ENCODE measurements around the gene INAFM2. TPM values are rescaled to one million over a fixed set of nuclear protein-coding genes. Genes with fewer than 3 reads are reported as not detected.

Gene INAFM2
- total RNA-seq, 1 experiment from 2014 or later = 23.4 TPM

DNA sequence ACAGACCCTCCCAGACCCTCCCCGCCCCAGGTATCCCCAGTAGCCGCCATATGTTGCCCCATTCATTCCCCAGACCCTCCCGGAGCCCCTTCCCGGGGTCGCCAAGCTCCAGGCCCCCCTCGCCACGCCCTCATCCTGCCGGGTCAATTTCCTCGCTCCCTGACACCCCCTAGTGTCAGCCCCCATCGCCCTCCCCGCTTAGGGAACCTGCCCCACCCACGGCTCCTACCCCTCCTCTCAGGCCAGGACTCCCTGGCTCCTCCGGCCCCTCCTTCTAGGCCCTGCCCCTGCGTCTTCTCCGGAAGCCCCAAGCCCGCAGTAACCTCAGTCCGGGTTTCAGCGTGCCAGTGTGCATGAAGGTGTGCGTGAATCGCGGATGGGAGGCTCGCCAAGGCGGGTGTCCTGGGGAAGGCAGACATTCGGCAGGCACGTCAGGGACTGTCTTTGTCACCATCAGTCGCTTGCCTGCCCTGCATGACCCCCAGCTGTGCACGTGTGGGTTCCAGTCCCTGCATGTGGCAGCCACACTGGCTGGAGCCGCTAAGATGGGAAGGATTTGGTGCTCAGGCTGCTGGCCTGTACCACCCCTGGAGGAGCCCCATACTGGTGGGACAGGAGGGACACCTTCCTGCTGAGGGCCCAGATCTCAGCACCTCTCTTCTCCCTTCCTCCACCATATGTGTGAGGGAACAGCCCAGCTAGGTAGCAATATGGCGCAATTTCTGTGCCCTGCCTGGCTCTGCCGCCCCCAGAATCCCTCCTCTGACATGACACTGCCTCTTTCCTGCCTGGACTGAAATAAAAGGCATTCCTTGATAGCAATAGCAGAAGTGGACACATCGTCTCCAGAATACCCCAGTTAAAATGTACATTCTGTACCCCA, 35.2 kb downstream of the INAFM2 start:
- no peak overlapping the region for H3K27ac ChIP-seq
- no peaks in the 10 kb centered on the region for H3K9me3 ChIP-seq (replicated peaks)
- H3K4me1 ChIP-seq = peaks cover 7% of the 10 kb centered on the region; the same call in 1 of the 2 replicates
- peak; percentile 40 to 42 for DNase-seq
- no peaks in the 10 kb centered on the region for H3K36me3 ChIP-seq
- peaks cover 5% of the 10 kb centered on the region; the same call in 1 of the 2 replicates for H3K27me3 ChIP-seq
- H3K4me3 ChIP-seq = peak overlapping the region; percentile 56

DNA sequence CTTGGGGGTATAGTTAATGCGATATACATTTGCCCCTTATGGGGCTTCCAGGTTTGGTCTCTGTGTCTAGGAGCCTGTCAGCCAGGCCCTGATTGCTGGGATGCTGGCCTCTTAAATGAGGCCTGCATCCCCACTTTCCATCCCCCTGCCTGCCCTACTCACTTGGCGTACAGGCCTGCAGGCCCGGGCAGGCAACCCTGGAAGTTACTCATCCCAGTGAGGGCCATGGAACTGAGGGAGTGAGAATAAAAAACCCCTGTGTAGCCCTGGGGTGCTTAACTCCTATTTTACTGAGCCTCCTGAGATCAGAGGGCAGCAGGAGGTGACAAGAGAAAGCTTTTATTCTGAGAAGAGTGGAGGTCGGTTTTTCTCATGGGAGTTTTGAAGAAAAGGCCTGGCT, 36.5 kb downstream of the INAFM2 start:
- H3K9me3 ChIP-seq (replicated peaks) = no peaks in the 10 kb centered on the region

DNA sequence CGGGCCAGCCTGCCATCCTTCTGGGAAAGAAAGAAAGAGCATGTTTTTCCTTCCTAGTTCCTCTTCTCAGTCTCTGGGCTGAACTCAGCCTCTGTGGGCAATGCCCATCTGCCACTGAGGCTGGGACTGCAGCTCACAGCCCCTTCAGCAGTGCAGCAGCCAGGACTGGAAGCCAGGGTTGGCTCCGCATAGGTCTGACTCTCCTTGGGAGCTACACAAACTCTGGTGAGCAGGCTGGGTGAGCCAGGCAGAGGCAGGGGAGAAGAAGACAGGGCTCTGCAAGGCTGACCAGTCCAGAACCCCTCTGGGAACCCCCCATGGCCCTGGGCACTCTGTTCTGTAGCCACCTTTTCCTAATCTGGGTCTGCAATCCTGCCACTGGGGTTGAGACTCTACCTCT, 38.1 kb downstream of the INAFM2 start:
- Histone ChIP-seq H3K4me1 (peaks cover 3% of the 10 kb centered on the region; the same call in 1 of the 2 replicates), H3K27ac (no peak overlapping the region), H3K4me3 (no peak overlapping the region), H3K27me3 (peaks cover 5% of the 10 kb centered on the region; the same call in 1 of the 2 replicates), H3K36me3 (no peaks in the 10 kb centered on the region), H3K9me3 (replicated peaks) (no peaks in the 10 kb centered on the region)
- no peak for DNase-seq

More for the DNA sequence above, 36.5 kb downstream of the INAFM2 start:
- peaks cover 3% of the 10 kb centered on the region; the same call in 1 of the 2 replicates for H3K4me1 ChIP-seq
- H3K36me3 ChIP-seq = no peaks in the 10 kb centered on the region
- H3K4me3 ChIP-seq = no peak overlapping the region
- DNase-seq = no peak
- peaks cover 5% of the 10 kb centered on the region; the same call in 1 of the 2 replicates for H3K27me3 ChIP-seq
- no peak overlapping the region for H3K27ac ChIP-seq

DNA sequence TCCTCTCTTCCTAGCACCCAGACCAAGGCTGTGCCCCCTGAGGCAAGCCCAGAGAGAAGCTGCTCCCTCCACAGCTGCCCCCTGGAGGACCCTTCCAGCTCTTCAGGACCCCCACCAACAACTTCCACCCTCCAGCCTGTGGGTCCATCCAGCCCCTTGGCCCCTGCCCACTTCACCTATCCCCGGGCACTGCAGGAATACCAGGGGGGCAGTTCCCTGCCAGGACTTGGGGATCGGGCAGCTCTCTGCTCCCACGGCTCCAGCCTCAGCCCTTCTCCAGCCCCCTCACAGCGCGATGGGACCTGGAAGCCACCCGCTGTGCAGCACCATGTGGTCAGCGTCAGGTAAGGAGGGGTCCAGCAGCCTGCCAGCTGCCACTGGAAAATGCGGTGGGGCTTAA, 40.1 kb downstream of the INAFM2 start:
- Histone ChIP-seq H3K36me3 (no peaks in the 10 kb centered on the region), H3K27ac (no peak overlapping the region), H3K9me3 (replicated peaks) (no peaks in the 10 kb centered on the region), H3K4me3 (no peak overlapping the region), H3K4me1 (peaks cover 9% of the 10 kb centered on the region), H3K27me3 (peaks cover 4% of the 10 kb centered on the region; the same call in 1 of the 2 replicates)
- DNase-seq = no peak

DNA sequence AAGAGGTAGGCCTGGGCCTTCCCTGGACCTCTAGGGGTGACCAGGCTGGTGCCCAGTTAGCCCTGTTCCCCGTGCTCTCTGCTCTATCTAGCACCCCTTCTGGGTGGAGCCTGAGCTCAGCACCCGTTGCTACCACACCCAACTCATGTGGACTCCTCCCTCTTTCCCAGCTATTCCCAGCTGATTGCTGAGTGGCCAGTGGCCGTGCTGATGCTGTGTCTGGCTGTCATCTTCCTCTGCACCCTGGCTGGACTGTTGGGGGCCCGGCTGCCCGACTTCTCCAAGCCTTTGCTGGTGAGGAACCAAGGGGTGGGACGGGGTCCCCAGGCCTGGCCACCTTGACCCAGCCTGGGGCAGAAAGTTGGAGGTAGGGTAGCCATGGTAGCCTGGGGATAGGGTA, 40.8 kb downstream of the INAFM2 start:
- Histone ChIP-seq H3K27ac (no peak overlapping the region), H3K27me3 (no peaks in the 10 kb centered on the region), H3K4me1 (peaks cover 8% of the 10 kb centered on the region), H3K36me3 (no peaks in the 10 kb centered on the region), H3K4me3 (no peak overlapping the region), H3K9me3 (replicated peaks) (no peaks in the 10 kb centered on the region)
- DNase-seq = no peak

DNA sequence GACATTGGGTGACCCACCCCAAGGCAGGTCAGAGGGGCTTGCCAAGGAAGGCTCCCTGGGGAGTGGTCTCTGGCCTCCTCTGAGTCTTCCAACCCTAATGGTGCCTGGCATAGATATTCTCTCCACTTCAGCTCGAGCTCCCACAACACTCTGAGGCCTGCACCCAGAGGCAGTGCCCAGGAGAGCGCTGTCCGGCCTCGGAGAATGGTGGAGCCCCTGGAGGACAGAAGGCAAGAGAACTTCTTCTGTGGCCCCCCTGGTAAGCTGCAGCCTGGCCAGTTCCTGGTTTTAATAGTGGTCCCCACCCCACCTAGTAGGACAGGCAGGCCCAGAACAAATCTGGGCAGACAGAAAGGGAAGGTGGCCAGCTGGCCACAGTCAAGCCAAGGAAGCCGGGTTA, 41.5 kb downstream of the INAFM2 start:
- Histone ChIP-seq H3K9me3 (replicated peaks) (no peaks in the 10 kb centered on the region), H3K36me3 (no peaks in the 10 kb centered on the region), H3K4me1 (peaks cover 8% of the 10 kb centered on the region), H3K27me3 (no peaks in the 10 kb centered on the region), H3K4me3 (no peak overlapping the region), H3K27ac (no peak overlapping the region)
- DNase-seq = no peak

DNA sequence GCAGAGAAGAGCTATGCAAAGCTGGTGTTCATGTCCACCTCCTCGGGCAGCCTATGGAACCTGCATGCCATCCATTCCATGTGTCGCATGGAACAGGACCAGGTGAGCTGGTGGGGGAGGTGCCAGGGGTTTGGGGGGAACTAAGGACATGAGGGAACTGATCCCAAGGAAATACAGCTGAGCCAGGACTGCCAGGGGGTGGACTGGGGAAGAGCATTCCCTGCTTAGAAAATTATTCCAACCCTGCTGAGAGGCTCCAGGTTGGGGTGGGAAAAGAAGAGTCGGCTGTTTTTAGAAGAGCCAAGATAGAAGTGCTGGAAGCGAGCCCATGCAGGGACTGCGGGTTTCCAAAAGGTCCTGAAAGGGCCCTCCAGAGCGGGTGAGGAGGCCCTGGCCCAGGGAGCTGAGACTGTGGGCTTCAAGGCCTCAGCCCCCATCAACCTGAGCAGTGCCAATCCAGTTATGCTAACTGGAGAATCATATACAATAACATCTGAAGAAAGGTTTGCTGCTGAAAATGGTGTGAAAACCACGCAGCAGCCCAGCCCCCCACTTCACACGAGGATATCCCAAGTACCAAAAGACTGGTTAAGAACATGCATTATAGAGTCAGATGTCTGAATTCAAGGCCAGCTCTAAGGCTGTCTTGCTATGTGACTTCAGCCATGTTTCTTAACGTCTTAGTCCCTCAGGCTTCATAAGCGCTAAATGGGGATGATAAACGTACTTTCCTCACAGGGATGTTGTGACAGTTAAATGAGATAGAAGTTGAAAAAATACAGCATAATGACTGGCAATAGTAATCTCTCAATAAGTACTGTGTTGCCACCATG, 42.3 kb downstream of the INAFM2 start:
- no peak overlapping the region for H3K4me3 ChIP-seq
- peaks cover 8% of the 10 kb centered on the region for H3K4me1 ChIP-seq
- no peak for DNase-seq
- no peaks in the 10 kb centered on the region for H3K27me3 ChIP-seq
- H3K9me3 ChIP-seq (replicated peaks) = no peaks in the 10 kb centered on the region
- H3K36me3 ChIP-seq = no peaks in the 10 kb centered on the region
- no peak overlapping the region for H3K27ac ChIP-seq

DNA sequence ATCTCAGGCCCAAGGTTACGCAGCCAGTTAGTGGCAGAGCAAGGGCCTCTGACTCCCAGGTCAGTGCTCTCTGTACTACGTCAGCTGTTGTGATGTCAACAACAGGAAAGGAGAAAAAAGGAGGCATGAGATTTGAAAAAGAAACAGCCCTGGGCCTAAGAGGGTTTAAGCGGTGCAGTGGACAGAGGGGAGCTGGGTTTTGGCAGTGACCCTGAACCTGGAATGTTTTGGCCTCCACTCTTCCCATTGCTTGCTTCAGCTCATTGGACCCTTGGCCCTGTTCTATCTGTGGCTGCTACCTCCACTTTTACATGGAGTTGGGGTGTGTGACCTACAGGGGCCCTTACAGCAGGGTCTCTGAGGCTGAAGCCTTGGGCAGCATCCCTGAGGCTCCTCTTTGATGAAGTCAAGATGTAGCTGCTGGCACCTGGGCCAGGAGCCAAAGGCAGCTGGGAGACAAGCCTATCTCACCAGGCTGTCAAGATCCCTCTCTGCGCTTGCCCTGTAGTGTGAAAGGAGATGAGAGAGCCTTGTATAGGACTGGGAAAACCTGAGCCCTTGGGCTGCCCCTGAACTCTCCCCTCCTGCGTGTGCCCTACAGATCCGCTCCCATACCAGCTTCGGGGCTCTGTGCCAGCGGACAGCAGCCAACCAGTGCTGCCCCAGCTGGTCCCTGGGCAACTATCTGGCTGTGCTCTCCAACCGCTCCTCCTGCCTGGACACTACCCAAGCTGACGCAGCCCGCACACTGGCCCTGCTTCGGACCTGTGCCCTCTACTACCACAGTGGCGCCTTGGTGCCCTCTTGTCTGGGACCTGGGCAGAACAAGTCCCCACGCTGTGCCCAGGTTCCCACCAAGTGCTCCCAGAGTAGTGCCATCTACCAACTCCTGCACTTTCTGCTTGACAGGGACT, 43.2 kb downstream of the INAFM2 start:
- Histone ChIP-seq H3K36me3 (no peaks in the 10 kb centered on the region), H3K9me3 (replicated peaks) (no peaks in the 10 kb centered on the region), H3K4me3 (no peak overlapping the region), H3K27me3 (no peaks in the 10 kb centered on the region), H3K27ac (no peak overlapping the region), H3K4me1 (peaks cover 8% of the 10 kb centered on the region)
- no peak for DNase-seq

DNA sequence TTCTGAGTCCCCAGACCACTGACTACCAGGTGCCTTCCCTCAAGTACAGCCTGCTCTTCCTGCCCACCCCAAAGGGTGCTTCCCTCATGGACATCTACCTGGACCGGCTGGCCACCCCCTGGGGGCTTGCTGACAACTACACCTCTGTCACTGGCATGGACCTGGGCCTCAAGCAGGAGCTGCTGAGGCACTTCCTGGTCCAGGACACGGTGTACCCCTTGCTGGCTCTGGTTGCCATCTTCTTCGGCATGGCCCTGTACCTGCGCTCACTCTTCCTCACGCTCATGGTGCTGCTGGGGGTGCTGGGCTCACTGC, 43.8 kb downstream of the INAFM2 start:
- Histone ChIP-seq H3K36me3 (no peaks in the 10 kb centered on the region), H3K4me3 (no peak overlapping the region), H3K9me3 (replicated peaks) (no peaks in the 10 kb centered on the region), H3K27me3 (no peaks in the 10 kb centered on the region), H3K4me1 (peaks cover 8% of the 10 kb centered on the region), H3K27ac (no peak overlapping the region)
- no peak for DNase-seq

DNA sequence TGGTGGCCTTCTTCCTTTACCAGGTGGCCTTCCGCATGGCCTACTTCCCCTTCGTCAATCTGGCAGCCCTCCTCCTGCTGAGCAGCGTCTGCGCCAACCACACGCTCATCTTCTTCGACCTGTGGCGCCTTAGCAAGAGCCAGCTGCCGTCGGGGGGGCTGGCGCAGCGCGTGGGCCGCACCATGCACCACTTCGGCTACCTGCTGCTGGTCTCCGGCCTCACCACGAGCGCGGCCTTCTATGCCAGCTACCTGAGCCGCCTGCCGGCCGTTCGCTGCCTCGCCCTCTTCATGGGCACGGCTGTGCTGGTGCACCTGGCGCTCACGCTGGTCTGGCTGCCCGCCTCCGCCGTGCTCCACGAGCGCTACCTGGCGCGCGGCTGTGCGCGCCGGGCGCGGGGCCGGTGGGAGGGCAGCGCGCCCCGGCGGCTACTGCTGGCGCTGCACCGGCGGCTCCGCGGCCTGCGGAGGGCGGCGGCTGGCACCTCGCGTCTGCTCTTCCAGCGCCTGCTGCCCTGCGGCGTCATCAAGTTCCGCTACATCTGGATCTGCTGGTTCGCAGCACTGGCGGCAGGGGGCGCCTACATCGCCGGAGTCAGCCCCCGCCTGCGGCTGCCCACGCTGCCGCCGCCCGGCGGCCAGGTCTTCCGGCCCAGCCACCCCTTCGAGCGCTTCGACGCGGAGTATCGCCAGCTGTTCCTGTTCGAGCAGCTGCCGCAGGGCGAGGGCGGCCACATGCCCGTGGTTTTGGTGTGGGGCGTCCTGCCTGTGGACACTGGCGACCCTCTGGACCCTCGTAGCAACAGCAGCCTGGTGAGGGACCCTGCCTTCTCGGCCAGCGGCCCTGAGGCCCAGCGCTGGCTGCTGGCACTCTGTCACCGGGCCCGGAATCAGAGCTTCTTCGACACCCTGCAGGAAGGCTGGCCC, 44.5 kb downstream of the INAFM2 start:
- H3K36me3 ChIP-seq = no peaks in the 10 kb centered on the region
- H3K27me3 ChIP-seq = no peaks in the 10 kb centered on the region
- peaks cover 8% of the 10 kb centered on the region for H3K4me1 ChIP-seq
- peak; percentile 91 to 95 for DNase-seq
- no peaks in the 10 kb centered on the region for H3K9me3 ChIP-seq (replicated peaks)
- peak overlapping the region; percentile 31 for H3K4me3 ChIP-seq
- peak overlapping the region; percentile 63 for H3K27ac ChIP-seq

DNA sequence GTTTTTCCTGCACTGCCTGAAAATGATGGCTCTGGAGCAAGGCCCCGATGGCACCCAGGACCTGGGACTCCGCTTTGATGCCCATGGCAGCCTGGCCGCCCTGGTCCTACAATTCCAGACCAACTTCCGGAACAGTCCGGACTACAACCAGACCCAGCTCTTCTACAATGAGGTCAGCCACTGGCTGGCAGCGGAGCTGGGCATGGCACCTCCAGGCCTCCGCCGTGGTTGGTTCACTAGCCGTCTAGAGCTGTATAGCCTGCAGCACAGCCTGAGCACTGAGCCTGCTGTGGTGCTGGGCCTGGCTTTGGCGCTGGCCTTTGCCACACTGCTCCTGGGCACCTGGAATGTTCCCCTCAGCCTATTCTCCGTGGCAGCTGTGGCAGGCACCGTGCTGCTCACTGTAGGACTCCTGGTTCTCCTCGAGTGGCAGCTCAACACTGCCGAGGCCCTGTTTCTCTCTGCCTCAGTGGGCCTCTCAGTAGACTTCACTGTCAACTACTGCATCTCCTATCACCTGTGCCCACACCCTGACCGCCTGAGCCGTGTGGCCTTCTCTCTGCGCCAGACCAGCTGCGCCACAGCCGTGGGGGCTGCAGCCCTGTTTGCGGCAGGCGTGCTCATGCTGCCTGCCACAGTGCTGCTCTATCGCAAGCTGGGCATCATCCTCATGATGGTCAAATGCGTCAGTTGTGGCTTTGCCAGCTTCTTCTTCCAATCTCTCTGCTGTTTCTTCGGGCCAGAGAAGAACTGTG, 45.4 kb downstream of the INAFM2 start:
- Histone ChIP-seq H3K36me3 (no peaks in the 10 kb centered on the region), H3K27me3 (no peaks in the 10 kb centered on the region), H3K9me3 (replicated peaks) (no peaks in the 10 kb centered on the region), H3K4me1 (peaks cover 8% of the 10 kb centered on the region), H3K27ac (peak overlapping the region; percentile 63), H3K4me3 (peak overlapping the region; percentile 30; the same call in 1 of the 2 replicates)
- DNase-seq = no peak

DNA sequence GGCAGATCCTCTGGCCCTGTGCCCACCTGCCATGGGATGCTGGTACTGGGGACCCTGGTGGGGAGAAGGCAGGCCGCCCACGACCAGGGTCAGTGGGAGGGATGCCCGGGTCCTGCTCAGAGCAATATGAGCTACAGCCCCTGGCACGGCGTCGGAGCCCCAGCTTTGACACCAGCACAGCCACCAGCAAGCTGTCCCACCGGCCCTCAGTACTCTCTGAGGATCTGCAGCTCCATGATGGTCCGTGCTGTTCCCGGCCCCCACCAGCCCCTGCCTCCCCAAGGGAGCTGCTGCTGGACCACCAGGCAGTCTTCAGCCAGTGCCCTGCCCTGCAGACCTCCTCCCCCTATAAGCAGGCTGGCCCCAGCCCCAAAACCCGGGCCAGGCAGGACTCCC, 46.0 kb downstream of the INAFM2 start:
- Histone ChIP-seq H3K4me1 (peaks cover 8% of the 10 kb centered on the region), H3K4me3 (no peak overlapping the region), H3K27me3 (no peaks in the 10 kb centered on the region), H3K9me3 (replicated peaks) (no peaks in the 10 kb centered on the region), H3K27ac (no peak overlapping the region), H3K36me3 (no peaks in the 10 kb centered on the region)
- no peak for DNase-seq

DNA sequence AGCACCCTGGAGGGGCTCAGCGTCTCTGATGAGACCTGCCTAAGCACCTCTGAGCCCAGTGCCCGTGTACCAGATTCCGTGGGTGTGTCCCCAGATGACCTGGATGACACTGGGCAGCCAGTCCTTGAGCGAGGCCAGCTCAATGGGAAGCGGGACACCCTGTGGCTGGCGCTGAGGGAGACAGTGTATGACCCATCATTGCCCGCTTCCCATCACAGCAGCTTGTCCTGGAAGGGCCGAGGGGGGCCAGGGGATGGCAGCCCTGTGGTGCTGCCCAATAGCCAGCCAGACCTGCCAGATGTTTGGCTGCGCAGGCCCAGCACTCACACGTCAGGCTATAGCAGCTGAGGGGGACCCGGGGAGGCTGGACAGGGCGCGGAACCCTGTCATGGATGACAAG, 46.5 kb downstream of the INAFM2 start:
- DNase-seq = no peak
- Histone ChIP-seq H3K4me3 (no peak overlapping the region), H3K9me3 (replicated peaks) (no peaks in the 10 kb centered on the region), H3K27ac (no peak overlapping the region), H3K36me3 (no peaks in the 10 kb centered on the region), H3K27me3 (no peaks in the 10 kb centered on the region), H3K4me1 (peaks cover 8% of the 10 kb centered on the region)
